Left lung (tissue), 10 donors: ENCODE results near the gene NPBWR2. TPM values are rescaled to one million over a fixed set of nuclear protein-coding genes. Genes with fewer than 3 reads are reported as not detected.
"Not testable (repeated sequence)": the region's sequence is repeated elsewhere in the genome, so short reads cannot be mapped to it uniquely, and the experiment has no call there.

Experiments used
- ATAC-seq: fragments of 200-7000 bp; cut with Tn5 transposase; one replicate; pipeline ENCODE4 v1.9.1; 2020; ENCODE audit warnings: moderate library complexity
- DNase-seq, 4 donors: peaks; one replicate each; pipeline ENCODE4 v3.0.0-alpha.2; 2013 to 2020
- H3K27ac ChIP-seq, 2 donors: fragments of 200-600 bp; sonication (generic) in 1 of 2; one replicate each; pipeline versions ENCODE4 v1.5.0 to v1.8.0; 2020 to 2021
- H3K27me3 ChIP-seq, 2 donors: fragments of 200-600 bp; sonication (generic) in 1 of 2; one replicate each; pipeline versions ENCODE4 v1.5.0 to v1.8.0; 2020 to 2021
- H3K36me3 ChIP-seq, 2 donors: fragments of 200-600 bp; sonication (generic) in 1 of 2; one replicate each; pipeline versions ENCODE4 v1.5.0 to v1.8.0; 2020 to 2021
- H3K4me1 ChIP-seq, 2 donors: fragments of 200-600 bp; one replicate each; pipeline ENCODE4 v1.8.0; 2021
- H3K4me3 ChIP-seq, 2 donors: fragments of 200-600 bp; sonication (generic) in 1 of 2; one replicate each; pipeline versions ENCODE4 v1.5.0 to v1.8.0; 2020 to 2021; ENCODE audit warnings: mild to moderate bottlenecking in 1 of 2
- H3K9me3 ChIP-seq, 2 donors: fragments of 200-600 bp; sonication (generic) in 1 of 2; one replicate each; pipeline versions ENCODE4 v1.5.0 to v1.8.0; 2020 to 2021
- CTCF ChIP-seq, 2 donors: fragments of 200-600 bp; sonication (generic) in 1 of 2; IDR thresholded peaks; one replicate each; pipeline versions ENCODE4 v1.5.0 to v1.8.0; 2021; ENCODE audit warnings: antibody characterized with exemption in 2 of 2
- intact Hi-C, 2 donors: fragments of 100-400 bp; cut with DNase I; formaldehyde crosslinking; loops; one replicate each; pipeline versions ENCODE4 v1.11.2 to v1.14.2; 2022
- polyA plus RNA-seq, 6 donors: library from polyadenylated mRNA; unstranded; fragments of 120-200 nt; gene quantifications; one replicate each; pipeline ENCODE4 v1.2.1, GENCODE V29; 2013; ENCODE audit not compliant: insufficient read length in 6 of 6
- total RNA-seq, 2 donors: library from RNA; stranded (reverse); fragmentation: NEBNext Ultra II Directional; extraction: Animal tissue kit (Norgen Biotek cat#: 25700); gene quantifications; one replicate each; pipeline ENCODE4 v1.2.1, GENCODE V29; 2021
- donor health status: DM: no; HTN: yes; CAD: no.
- donor health status: DM: no; HTN: no; CAD: no.

Gene NPBWR2
- total and polyA plus RNA-seq, 8 donors: not detected

- peaks cover 0 to 17% of the 10 kb centered on the region in 2 donors for H3K27me3 ChIP-seq
- DNase-seq: peak in 1 of 4 donors; percentile 73
- peak; percentile 24 for ATAC-seq
- H3K36me3 ChIP-seq: no peaks in the 10 kb centered on the region
- H3K4me1 ChIP-seq: no peaks in the 10 kb centered on the region
- no peak overlapping the region for H3K27ac ChIP-seq
- intact Hi-C loops: no loop called here
- no peak for TF ChIP-seq CTCF (IDR thresholded peaks at IDR 0.05)
- peaks cover 0 to 3% of the 10 kb centered on the region in 2 donors for H3K9me3 ChIP-seq
- H3K4me3 ChIP-seq: no peak overlapping the region
These were observed 14.9 kb downstream of the NPBWR2 start for GRCh38 chr20:64092258-64093012.

- H3K27me3 ChIP-seq: peaks cover 0 to 18% of the 10 kb centered on the region in 2 donors
- no peak overlapping the region for H3K27ac ChIP-seq
- H3K36me3 ChIP-seq: no peaks in the 10 kb centered on the region
- peaks cover 0 to 4% of the 10 kb centered on the region in 2 donors for H3K9me3 ChIP-seq
- H3K4me3 ChIP-seq: no peak overlapping the region
- ATAC-seq: no peak
- H3K4me1 ChIP-seq: no peaks in the 10 kb centered on the region
- DNase-seq: no peak
- intact Hi-C loops: no loop called here
- TF ChIP-seq CTCF (IDR thresholded peaks at IDR 0.05): no peak
These were observed 15.6 kb downstream of the NPBWR2 start for GRCh38 chr20:64091770-64092169.

GRCh38 chr20:64091340-64091739, 16.0 kb downstream of the NPBWR2 start:
- intact Hi-C loops: no loop called here
- Histone ChIP-seq H3K4me1 (no peaks in the 10 kb centered on the region), H3K36me3 (no peaks in the 10 kb centered on the region), H3K9me3 (peaks cover 0 to 6% of the 10 kb centered on the region in 2 donors), H3K27ac (no peak overlapping the region), H3K27me3 (peaks cover 0 to 22% of the 10 kb centered on the region in 2 donors), H3K4me3 (no peak overlapping the region)
- DNase-seq (no peak), ATAC-seq (no peak)
- no peak for TF ChIP-seq CTCF (IDR thresholded peaks at IDR 0.05)

- Histone ChIP-seq H3K9me3 (peaks cover 0 to 6% of the 10 kb centered on the region in 2 donors), H3K36me3 (no peaks in the 10 kb centered on the region), H3K27ac (no peak overlapping the region), H3K4me3 (no peak overlapping the region), H3K4me1 (no peaks in the 10 kb centered on the region), H3K27me3 (peaks cover 7 to 24% of the 10 kb centered on the region in 2 donors)
- DNase-seq (peak in 1 of 4 donors; percentile 26), ATAC-seq (no peak)
- TF ChIP-seq CTCF (IDR thresholded peaks at IDR 0.05): no peak
- intact Hi-C loops: no loop called here
These were observed 17.2 kb downstream of the NPBWR2 start for GRCh38 chr20:64090165-64090564.

GRCh38 chr20:64088586-64088985, 18.8 kb downstream of the NPBWR2 start:
- DNase-seq, H3K36me3 ChIP-seq, H3K9me3 ChIP-seq, intact Hi-C loops, H3K27ac ChIP-seq, ATAC-seq, H3K4me3 ChIP-seq: not testable (repeated sequence)
- H3K27me3 ChIP-seq: peaks cover 21 to 40% of the 10 kb centered on the region in 2 donors
- H3K4me1 ChIP-seq: peaks cover 5 to 11% of the 10 kb centered on the region in 2 donors

GRCh38 chr20:64087226-64087825, 20.0 kb downstream of the NPBWR2 start:
- H3K4me3 ChIP-seq, DNase-seq, intact Hi-C loops, H3K27ac ChIP-seq, H3K9me3 ChIP-seq, ATAC-seq, H3K36me3 ChIP-seq: not testable (repeated sequence)
- Histone ChIP-seq H3K27me3 (peaks cover 21 to 43% of the 10 kb centered on the region in 2 donors), H3K4me1 (peaks cover 8 to 22% of the 10 kb centered on the region in 2 donors)
